DND-41 (cell line): ENCODE measurements around the gene ARHGAP6.

Experiments used
- EZH2 ChIP-seq: IDR thresholded peaks from 3 replicates; pipeline ENCODE4 v1.6.1; 2012; ENCODE audit warnings: borderline replicate concordance, low read depth, mild to moderate bottlenecking, moderate library complexity, low read length, inconsistent platforms; ENCODE audit not compliant: severe bottlenecking
- TF ChIP-seq, protein P1 (sequence below): IDR thresholded peaks from 2 replicates; pipeline ENCODE4 v1.5.1; 2012; ENCODE audit warnings: borderline replicate concordance, low read length, moderate library complexity, mild to moderate bottlenecking; ENCODE audit not compliant: poor library complexity, severe bottlenecking; ENCODE audit errors: extremely low read depth

DNA sequence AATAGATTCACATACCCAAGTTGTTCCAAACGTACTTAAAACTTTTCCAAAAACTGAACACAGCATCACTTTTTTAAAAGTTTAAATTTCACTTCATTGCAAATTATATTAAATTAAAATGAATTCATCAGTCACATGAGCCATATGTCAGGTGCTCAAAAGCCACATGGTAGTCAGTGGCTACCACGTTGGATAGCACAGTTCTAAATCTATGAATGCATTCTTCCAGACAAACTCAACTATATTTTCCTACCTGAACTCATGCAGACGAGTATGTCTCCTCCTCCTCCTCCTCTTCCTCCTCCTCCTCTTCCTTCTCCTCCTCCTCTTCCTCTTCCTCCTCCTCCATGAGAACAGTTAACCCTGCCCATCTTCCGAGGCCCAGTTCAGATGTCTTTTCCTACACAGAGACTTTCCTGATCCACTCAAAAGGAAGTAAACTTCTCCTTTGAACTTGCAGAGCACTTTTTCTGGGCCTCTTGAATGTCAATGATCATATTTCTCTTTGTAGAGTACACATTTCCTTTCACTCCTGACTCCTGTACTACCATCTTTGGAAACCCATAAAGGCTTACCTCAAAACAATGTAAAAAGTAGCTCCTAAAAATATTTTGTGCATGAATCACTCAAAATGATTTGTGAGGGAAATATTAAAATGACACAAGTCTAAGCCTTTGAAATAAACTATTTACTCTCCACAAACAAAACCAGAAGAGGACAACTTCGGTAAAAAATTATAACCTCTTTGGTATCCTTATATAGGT lies 199.9 kb downstream of the ARHGAP6 start:
- TF ChIP-seq, protein P1, sequence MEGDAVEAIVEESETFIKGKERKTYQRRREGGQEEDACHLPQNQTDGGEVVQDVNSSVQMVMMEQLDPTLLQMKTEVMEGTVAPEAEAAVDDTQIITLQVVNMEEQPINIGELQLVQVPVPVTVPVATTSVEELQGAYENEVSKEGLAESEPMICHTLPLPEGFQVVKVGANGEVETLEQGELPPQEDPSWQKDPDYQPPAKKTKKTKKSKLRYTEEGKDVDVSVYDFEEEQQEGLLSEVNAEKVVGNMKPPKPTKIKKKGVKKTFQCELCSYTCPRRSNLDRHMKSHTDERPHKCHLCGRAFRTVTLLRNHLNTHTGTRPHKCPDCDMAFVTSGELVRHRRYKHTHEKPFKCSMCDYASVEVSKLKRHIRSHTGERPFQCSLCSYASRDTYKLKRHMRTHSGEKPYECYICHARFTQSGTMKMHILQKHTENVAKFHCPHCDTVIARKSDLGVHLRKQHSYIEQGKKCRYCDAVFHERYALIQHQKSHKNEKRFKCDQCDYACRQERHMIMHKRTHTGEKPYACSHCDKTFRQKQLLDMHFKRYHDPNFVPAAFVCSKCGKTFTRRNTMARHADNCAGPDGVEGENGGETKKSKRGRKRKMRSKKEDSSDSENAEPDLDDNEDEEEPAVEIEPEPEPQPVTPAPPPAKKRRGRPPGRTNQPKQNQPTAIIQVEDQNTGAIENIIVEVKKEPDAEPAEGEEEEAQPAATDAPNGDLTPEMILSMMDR = no peak
- TF ChIP-seq EZH2 = no peak
